ENCODE results near the gene ABHD12.

ABHD12 gene

DNA sequence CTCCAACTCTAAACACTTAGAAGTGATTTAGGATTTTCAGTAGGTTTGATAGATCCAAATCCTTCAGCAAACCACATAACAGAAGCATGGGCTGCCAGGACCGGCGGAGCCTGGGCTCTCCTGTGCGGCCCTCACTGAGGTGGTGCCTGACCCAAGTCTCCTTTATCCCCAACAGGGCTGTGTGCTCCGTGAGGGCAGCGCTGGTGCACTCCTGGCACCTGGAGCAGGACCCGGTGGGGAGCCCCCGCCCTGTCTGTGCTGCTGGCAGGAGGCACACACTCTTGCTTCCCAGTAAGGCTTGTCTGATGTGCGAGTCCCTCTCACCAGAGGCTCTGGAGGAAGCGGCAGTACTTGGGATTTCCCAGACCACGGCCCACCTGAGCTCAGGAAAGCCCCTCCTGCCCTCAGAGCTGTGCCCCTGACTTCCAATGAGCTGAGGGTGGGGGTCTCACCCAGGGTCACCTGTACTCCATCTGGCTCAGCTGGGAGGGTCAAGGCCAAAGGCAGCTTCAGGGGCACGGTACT is 86.5 kb downstream of the ABHD12 start:
- no peak for DNase-seq

DNA sequence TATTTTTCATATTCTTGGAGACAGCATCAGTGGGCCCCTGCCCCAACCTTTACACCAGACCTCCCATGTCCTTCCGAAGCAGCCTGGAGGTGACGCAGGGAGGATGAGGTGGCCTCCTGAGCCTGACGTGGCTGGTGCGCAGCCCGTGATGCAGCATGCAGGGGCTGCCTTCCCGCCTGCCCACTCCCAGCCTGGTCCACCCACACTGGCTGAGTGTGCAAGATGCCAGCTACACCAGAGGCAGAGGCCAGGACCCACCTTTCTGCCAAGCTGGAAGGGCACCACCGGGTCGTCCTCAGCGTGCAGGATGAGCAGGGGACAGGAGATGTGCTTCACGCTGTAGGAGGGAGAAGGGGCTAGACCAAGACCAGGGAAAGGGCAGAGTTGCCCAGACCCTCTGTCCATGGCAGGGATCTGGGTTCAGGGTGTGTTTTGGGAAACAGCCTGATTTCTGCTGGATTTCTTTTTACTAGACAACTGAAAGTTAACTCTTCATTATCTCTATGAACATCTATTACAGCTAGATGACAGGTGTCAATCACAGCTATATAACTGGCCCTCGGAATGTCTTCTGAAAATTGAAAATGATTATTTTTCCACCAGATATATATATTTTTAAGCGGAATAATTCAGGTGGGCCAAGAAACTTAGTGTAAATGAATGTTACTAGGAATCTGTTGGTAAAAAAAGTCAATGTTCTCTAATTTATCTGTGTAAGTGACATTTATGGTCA is 87.2 kb downstream of the ABHD12 start:
- no peak for DNase-seq

DNA sequence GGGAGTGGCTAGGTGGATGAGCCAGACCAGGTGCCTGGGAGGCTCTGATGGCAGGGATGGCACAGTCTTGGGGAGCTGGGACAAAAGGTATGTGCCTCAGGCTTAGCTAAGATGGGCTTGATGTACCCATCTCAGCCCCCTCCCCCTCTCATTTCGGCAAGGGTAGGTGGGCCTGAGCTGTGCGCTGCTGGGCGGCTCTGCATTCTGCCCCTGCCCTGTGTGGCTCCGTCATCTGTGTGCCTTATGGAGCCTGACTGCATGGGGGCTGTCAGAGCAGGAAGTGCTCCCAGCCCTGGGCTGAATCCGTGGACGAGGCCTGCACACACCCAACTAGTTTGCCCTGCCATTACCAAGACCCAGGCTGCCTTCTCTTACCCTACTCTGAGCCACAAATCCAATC is 88.0 kb downstream of the ABHD12 start:
- DNase-seq: no peak

DNA sequence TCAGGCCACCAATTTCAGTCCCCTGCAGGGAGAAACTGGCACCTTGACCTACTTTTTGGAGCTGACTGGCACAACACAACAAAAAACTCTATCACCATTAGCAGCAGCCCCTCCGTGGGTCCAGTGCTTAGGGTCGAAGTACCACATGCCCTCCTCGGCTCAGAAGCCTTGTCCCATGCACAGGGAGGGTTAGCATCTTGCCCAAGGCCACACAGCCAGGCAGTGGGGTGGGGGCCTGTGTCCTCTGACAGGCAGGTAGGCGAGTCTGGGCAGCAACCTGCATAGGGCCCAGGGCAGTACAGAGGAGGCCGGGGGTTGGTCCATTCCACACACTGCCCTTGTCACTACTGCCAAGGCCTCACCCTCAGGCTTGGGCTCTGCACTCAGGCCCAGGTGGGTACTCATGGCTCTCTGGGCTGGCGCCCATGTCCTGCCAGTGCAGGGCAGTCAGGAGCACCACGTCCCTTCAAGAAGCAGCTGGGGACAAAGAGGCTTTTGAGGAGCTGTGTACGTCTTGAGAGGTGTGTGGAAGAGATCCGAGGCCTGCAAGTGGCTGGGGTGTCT is 89.2 kb downstream of the ABHD12 start:
- DNase-seq: no peak

DNA sequence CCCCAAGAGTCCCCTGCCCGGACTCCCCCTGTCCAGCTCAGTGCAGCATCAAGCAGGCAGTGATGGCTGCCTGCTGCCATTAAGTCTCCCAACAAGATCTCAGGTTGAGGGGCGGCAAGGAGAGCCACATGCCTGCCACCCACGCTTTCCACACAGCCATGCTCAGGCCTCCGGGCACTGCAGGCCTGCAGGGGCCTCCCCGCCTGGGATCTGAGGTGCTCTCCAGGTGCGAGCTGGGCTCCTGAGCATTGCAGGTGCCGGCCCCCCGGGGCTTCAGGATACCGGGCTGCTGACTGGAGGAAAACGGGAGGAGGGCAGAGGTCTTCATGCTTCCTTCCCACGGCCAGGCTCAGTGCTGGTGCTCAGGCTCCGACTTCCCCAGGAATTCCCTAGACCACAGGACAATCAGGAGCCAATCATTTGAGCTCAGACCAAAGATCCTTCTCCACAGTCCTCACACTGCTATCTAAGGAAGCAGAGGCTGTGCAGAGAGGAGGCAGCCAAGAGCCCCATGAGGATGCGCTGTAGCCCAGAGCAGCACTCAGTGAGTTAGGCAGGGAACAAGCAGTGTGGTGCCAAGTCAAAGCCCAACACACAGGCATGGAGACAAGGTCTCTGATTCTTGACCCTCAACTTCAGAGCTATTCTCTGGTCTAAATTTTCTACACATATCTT is 90.0 kb downstream of the ABHD12 start:
- DNase-seq: no peak

DNA sequence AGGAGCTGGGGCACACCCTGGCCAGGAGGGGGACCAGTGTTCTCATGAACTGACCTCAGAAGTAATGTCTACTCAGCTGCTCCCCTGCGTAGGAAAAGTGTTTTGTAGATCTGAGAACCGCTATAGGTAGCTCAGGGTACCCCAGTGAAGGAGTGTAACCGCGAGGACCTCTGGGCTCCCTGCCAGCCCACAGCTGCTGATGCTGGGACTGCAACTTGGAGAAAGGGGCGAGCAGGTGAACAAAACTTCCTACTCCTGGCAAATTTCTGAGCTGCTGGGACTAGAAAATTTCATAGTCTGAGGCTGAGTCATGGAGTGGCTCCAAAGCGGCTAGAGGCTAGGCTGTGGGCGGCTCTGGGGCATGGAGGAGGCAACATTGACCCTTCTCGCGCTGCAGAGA is 90.8 kb downstream of the ABHD12 start:
- DNase-seq: no peak

DNA sequence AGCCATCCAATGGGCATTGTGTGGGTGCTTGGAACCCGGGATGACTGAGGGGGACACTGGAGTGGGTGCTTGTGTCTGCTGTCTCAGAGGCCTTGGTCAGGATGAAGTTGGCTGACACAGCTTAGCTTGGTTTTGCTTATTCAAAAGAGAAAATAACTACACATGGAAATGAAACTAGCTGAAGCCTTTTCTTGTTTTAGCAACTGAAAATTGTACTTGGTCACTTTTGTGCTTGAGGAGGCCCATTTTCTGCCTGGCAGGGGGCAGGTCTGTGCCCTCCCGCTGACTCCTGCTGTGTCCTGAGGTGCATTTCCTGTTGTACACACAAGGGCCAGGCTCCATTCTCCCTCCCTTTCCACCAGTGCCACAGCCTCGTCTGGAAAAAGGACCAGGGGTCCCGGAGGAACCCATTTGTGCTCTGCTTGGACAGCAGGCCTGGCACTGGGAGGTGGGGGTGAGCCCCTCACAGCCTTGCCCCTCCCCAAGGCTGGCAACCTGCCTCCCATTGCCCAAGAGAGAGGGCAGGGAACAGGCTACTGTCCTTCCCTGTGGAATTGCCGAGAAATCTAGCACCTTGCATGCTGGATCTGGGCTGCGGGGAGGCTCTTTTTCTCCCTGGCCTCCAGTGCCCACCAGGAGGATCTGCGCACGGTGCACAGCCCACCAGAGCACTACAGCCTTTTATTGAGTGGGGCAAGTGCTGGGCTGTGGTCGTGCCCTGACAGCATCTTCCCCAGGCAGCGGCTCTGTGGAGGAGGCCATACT is 93.3 kb downstream of the ABHD12 start:
- DNase-seq: no peak

DNA sequence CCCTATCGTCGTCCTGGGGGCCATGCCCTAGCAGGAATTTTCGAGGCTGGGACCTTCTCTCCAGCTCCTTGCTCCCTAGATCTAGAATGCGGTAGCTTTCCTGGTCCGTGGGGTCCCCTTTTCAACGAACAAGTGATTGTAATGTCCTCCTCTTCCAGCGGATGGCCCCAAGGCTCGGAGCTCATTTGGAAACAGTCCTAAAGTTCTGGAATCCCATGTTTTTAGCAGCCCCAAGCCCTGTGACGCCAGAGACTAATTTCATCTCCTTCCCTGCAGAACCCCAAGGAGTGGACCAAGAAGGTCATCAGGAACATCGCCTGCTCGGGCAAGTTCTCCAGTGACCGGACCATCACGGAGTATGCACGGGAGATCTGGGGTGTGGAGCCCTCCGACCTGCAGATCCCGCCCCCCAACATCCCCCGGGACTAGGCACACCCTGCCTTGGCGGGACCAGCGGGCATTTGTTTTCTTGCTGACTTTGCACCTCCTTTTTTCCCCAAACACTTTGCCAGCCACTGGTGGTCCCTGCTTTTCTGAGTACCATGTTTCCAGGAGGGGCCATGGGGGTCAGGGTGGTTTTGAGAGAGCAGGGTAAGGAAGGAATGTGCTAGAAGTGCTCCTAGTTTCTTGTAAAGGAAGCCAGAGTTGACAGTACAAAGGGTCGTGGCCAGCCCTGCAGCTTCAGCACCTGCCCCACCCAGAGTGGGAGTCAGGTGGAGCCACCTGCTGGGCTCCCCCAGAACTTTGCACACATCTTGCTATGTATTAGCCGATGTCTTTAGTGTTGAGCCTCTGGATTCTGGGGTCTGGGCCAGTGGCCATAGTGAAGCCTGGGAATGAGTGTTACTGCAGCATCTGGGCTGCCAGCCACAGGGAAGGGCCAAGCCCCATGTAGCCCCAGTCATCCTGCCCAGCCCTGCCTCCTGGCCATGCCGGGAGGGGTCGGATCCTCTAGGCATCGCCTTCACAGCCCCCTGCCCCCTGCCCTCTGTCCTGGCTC is 94.2 kb downstream of the ABHD12 start:
- no peak for DNase-seq

DNA sequence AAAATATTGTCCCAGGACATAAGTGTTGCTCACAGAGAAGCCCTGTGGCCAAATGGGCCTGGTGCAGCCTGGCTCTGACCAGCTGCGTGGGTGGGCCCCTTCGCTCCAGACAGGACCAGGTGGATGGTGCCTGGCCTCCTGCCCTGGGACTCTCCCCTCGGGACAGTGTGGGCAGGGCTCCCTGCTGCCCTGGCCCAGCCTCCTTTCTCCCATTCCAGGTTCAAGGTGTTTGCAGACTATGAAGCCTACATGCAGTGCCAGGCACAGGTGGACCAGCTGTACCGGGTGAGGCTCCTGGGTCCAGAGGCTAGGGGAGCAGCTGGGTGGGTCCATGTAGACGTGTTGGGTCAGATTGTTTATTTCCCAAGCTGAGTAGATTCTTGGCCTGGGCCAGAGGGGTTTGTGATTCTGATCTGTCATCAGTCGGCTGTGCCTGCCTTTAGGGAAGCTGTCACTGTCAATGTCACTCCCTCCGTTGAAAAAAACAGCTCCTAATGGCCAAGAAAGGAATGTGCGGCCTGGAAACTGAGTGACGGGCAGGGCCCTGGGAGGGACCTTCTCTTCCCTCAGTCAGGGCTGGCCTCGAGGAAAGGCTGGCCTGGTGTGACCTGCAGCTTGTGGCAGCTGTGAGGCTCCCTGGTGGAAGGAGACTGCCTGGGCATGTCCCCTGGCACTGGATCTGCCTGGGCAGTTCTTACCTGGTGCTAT is 95.1 kb downstream of the ABHD12 start:
- DNase-seq: no peak

DNA sequence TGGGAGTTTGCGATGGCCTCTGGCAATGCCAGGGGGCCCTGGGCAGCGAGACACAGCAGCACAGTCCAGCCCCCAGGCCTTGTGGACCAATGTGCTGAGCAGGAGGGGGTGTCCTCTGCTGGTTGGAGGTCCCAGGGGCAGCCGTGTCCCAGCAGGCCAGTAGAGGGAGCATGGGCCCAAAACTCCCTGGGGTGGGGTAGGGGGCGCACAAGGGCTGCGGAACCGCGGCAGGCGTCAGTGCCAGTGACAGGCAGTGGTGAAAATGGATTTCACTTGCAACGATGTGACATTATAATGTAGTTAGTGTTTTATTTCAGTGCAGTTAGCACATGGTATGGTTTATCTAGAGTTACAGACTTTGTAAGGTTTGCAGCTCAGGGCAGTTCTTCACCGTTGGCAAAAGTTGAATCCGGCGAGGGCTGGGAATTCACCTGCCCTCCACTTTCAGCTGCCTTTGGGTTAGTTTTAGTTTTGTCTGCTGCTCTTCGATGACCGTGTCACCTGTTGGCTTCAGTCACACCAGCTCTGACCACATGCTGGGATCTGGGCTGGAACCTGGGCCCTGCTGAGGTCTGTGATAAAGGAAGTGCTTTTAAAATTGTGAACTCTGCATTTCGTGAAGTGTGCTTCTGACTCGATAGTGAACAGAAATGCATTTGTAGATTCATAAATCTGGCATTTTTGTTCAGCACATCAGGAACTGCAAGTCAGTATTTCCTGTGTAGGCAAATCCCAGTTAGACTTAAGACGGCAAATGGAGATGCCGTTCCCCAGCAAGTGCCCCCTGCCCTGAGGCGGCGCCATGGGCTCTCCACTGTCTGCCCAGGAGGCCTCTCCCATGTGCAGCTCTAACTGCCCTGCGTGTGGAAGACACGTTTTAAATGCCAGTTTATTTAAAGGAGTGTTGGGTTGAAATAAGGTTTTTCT is 95.9 kb downstream of the ABHD12 start:
- peak; percentile 40 for DNase-seq

DNA sequence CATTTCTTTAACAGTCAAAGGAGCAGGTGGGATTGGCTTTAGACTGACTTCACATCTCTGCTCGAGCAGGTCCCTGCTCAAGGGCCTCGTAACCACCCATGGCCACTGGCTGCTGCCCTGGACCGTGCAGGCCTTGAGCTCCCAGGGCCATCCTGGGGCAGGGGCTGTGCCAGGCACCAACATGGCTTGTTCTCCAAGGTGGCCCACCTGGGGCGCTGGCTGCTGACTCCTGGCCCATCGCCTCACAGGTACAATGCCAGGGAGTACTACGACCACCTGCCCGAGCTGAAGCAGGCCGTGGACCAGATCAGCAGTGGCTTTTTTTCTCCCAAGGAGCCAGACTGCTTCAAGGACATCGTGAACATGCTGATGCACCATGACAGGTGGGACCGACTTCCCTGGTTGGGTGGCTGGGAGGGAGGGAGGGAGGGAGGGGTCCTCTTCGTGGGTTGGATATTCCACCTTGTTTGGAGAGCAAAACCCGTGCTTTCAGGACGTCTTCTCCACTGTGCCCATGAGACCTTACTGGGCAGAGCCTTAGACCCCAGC is 96.7 kb downstream of the ABHD12 start:
- DNase-seq: no peak

DNA sequence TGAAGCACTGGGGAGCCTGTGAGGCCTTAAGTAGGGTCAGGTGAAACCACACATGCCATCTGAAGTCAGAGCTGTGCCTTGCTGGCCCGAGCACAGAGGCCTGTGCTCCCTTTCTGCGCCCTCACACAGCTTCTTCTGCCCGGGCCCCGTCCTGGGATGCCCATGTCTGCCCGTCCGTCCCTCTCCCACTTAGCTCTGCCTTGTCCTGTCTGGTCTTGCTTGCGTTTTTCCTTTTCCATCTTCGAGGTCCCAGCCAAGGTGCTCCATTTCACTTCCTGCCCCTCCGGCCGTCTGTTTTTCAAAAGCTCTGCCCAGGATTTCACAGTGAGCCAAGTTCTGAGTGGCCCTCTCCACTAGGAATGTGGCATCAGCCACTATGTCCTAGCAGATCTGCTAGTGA is 97.1 kb downstream of the ABHD12 start:
- no peak for DNase-seq

DNA sequence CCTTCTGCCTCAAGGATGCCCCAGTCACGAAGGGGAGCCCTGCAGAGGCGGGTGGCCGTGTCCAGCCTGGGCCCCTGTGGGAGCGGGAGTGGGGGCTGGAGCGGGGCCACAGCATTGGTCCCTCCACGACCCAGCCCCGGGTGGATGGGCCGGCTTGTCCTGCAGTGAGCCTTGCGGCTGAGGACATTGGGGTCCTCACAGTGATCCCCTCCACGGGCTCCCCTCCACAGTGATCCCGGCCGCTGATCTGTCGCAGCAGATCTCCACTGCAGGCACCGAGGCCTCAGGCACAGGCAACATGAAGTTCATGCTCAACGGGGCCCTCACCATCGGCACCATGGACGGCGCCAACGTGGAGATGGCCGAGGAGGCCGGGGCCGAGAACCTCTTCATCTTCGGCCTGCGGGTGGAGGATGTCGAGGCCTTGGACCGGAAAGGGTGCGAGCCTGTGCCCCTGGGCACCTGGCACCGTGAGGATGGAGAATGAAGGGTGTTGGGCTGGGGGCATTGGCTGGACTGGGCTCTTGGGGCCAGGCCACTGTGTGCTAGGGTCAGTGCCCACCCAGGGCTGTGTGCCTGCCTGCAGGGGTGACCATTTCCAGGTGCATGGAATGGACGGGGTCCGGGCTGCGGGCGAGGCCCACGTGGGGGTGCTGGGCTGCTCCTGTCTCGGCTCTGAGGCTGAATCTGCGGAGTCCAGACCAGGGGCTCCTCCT is 98.3 kb downstream of the ABHD12 start:
- DNase-seq: no peak

DNA sequence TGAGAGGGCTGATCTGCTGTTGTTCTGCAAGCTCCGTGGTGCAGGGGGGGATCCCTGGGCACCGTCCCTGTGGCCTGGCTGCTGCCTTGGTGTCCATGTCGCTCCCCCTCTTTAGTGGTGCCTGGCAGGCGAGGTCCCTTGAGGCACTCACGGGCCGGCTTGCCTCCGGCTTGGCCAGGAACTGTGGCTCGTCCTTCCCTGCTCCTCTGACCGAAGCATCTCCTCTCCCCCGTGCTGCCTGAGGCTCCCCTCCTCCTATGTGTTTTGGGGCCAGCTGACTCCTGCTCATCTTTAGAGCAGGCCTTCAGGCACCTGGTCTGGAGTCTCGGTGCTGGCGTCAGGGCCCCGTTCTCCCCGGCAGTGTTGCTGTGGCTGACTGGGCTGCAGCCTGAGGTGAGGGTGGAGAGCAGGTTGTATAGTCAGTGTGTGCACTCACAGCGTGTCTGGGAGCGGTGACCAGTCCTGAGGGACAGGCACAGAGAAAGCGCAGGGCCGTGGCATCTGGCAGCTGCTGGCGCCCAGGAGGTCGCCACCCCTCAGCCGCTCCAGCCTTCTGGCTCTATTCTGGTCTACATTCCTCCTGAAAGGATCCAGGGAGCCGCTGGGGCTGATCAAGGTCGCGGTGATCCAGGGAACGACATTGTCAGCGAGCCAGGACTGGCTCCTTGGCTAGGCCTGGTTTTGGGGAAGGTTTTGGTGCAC is 99.1 kb downstream of the ABHD12 start:
- no peak for DNase-seq

DNA sequence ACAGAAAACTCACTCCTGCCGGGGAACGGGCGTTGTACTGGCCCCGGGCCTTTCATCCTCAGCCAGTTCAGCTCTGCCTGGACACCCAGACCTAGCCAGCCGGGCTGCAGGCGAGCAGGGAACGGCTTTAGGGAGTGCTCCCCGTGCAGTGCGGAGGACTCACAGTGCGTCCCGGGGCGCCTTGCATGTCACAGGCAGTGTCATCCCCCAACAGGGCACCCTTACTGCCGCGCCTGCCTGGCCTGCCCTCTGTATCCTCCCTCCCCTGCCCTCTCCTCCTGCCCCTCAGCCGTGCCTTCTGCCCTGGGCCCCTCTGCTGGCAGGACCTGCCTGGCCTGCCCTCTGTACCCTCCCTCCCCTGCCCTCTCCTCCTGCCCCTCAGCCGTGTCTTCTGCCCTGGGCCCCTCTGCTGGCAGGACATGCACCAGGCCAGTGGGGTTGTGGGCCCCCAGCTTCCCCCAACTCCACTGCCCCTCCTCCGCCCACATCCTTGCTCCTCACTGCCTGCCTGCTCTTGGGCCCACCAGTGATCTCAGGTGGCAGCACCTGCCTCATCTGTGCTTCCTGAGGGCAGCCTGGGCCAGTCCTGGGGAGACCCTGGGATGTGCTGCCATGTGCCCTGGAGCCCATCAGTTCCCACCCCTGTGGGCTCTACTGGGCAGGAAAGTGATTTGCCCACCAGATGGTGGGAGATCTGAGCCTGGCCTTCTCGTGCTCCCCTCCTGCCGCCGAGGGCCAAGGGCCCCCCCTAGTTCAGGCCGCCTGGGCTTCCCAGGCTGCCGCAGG is 99.8 kb downstream of the ABHD12 start:
- no peak for DNase-seq

DNA sequence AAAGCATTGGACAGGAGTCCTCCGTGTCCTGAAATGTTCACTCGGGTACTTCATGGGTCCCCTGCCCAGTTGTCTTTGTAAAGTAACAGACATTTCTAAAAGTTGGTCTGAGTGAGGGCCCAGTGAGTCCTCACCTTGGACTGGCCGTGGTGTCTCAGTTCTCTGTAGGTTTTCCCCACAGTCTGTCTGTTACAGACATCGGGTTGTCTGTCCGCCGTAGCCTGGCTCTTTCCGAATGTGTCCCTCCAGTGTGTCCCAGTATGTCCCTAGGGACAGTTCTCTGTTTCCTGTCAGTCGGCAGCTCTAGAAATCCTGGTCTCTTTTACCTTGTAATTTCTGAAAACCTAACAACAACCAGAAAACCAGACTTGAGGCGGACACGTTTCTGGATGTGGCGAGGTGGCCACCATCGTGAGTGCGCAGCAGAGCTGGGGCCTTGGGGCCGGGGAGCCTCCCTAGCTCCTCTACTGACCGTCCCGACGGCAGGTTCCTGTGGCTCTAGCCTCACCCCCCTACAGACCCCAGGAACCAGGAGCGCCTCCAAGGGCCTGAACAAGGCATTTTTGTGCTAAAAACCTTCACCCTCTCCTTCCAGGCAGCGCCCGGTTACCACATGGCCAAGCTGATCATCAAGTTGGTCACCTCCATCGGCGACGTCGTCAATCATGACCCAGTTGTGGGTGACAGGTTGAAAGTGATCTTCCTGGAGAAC is 100.6 kb downstream of the ABHD12 start:
- no peak for DNase-seq
